MCF 10A (cell line): ENCODE results near the gene SLC22A7. TPM values are rescaled to one million over a fixed set of nuclear protein-coding genes. Genes with fewer than 3 reads are reported as not detected.
"Not testable (repeated sequence)": the region's sequence is repeated elsewhere in the genome, so short reads cannot be mapped to it uniquely, and the experiment has no call there.

ENCODE experiments used
- BruUV-seq: library from RNA; stranded (reverse); fragments of 400-500 nt; replicated peaks from 2 replicates; lab custom pipeline; 2021; lab: Mats Ljungman, UMichigan
- CTCF ChIA-PET: fragments of 300-600 bp; sonication (Branson Sonifier 250); formaldehyde crosslinking; extraction: SDS; loops from one replicate; lab custom pipeline; 2021; ENCODE audit warnings: antibody characterized with exemption, inconsistent platforms; lab: Yijun Ruan, JAX
- POLR2A ChIA-PET: fragments of 300-600, 350-650 bp; sonication (Branson Sonifier 250); formaldehyde crosslinking; extraction: SDS; loops from one replicate; lab custom pipeline; 2020; ENCODE audit warnings: antibody characterized with exemption, inconsistent platforms; lab: Yijun Ruan, JAX
- DNase-seq: peaks from one replicate; pipeline ENCODE4 v3.0.0-alpha.2; 2018; ENCODE audit not compliant: unreplicated experiment
- H3K27ac Mint-ChIP-seq: one replicate; pipeline ENCODE4 v1.8.0; 2022; ENCODE audit warnings: mild to moderate bottlenecking, low read depth, mixed read lengths; ENCODE audit not compliant: unreplicated experiment
- H3K27me3 Mint-ChIP-seq: one replicate; pipeline ENCODE4 v1.8.0; 2022; ENCODE audit warnings: mixed read lengths; ENCODE audit not compliant: insufficient read depth, unreplicated experiment
- H3K36me3 Mint-ChIP-seq: one replicate; pipeline ENCODE4 v1.8.0; 2022; ENCODE audit warnings: mild to moderate bottlenecking, moderate library complexity, mixed read lengths; ENCODE audit not compliant: insufficient read depth, unreplicated experiment
- H3K4me1 Mint-ChIP-seq: one replicate; pipeline ENCODE4 v1.8.0; 2022; ENCODE audit warnings: mixed read lengths; ENCODE audit not compliant: insufficient read depth, unreplicated experiment
- H3K4me3 Mint-ChIP-seq: one replicate; pipeline ENCODE4 v1.8.0; 2022; ENCODE audit warnings: mild to moderate bottlenecking, moderate library complexity, mixed read lengths; ENCODE audit not compliant: unreplicated experiment
- H3K9me3 Mint-ChIP-seq: one replicate; pipeline ENCODE4 v1.8.0; 2022; ENCODE audit warnings: mixed read lengths; ENCODE audit not compliant: unreplicated experiment
- intact Hi-C: fragments of 100-400 bp; cut with micrococcal nuclease; formaldehyde crosslinking; loops from 2 replicates; pipeline ENCODE4 v1.14.1; 2022
- total RNA-seq: library from RNA; stranded (reverse); gene quantifications from 2 replicates; pipeline ENCODE4 v1.2.3, GENCODE V29; 2022
- TF ChIP-seq, protein P1 (sequence below): fragments of 200-600 bp; IDR thresholded peaks from one replicate; pipeline ENCODE4 v1.8.0; 2022; ENCODE audit warnings: antibody characterized with exemption, mild to moderate bottlenecking; ENCODE audit not compliant: unreplicated experiment

SLC22A7 gene
- total RNA-seq, 1 experiment from 2014 or later, result not detected

DNA sequence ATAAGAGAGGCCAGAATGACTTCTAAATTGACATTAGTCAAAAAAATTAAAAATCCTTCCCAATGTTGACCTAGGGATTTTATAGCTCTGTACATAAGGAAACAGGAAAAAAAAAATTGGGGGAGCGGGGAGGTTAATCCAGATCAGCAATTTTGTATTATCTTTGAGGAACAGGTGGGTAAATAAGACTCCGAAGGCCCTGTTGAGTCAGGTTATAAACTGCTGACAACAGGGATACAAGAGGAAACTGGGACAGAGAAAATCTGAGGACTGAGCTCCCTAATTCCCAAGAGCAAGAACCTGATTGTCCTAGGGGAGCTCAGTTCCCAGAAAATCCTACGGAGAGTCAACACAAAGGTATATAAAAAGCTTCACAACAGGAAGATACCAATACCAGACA is 37.4 kb downstream of the SLC22A7 start:
- TF ChIP-seq, protein P1, sequence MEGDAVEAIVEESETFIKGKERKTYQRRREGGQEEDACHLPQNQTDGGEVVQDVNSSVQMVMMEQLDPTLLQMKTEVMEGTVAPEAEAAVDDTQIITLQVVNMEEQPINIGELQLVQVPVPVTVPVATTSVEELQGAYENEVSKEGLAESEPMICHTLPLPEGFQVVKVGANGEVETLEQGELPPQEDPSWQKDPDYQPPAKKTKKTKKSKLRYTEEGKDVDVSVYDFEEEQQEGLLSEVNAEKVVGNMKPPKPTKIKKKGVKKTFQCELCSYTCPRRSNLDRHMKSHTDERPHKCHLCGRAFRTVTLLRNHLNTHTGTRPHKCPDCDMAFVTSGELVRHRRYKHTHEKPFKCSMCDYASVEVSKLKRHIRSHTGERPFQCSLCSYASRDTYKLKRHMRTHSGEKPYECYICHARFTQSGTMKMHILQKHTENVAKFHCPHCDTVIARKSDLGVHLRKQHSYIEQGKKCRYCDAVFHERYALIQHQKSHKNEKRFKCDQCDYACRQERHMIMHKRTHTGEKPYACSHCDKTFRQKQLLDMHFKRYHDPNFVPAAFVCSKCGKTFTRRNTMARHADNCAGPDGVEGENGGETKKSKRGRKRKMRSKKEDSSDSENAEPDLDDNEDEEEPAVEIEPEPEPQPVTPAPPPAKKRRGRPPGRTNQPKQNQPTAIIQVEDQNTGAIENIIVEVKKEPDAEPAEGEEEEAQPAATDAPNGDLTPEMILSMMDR, result no peak
- ChIA-PET POLR2A (interaction anchor here (0.6 to 2.7 kb wide), 3 partner anchors 10 to 181 kb away, joined by 3 to 8 read pairs (median 3); partner anchors contain the start of gene YIPF3), CTCF (interaction anchor here (0.9 to 2.2 kb wide), 13 partner anchors 9 to 83 kb away, joined by 3 to 13 read pairs (median 6); no protein-coding TSS in a partner anchor)
- H3K36me3 Mint-ChIP-seq, result peaks cover 22% of the 10 kb centered on the region
- no peak for DNase-seq
- no peak overlapping the region for H3K27ac Mint-ChIP-seq
- intact Hi-C loops, result no loop called here
- no peaks in the 10 kb centered on the region for H3K27me3 Mint-ChIP-seq
- no peaks in the 10 kb centered on the region for H3K9me3 Mint-ChIP-seq
- H3K4me3 Mint-ChIP-seq, result no peak overlapping the region
- no TSS peak for BruUV-seq
- no peaks in the 10 kb centered on the region for H3K4me1 Mint-ChIP-seq

DNA sequence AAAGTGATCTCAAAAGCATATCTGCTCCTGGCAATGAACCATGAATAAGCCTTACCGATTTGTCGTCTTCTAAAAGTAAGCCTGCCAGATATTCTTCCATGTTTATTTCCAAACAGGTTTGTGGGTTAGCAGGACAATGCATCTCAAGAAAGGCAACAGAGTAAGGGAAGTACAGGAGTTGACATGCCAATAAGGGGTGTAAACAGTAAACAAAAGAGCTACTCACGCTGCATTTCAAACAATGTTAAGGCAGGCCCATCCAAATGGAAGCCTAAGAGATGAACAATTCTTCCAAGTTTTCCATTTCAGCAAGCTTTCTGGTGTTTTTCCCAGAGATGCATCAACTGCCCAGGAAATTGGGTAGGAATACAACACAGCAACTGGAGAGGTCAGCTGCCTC is 38.3 kb downstream of the SLC22A7 start:
- no peaks in the 10 kb centered on the region for H3K27me3 Mint-ChIP-seq
- no peak overlapping the region for H3K27ac Mint-ChIP-seq
- H3K36me3 Mint-ChIP-seq, result peaks cover 31% of the 10 kb centered on the region
- intact Hi-C loops, result no loop called here
- no peaks in the 10 kb centered on the region for H3K9me3 Mint-ChIP-seq
- no TSS peak for BruUV-seq
- no peak for DNase-seq
- POLR2A ChIA-PET, result interaction anchor here (0.7 kb wide), 1 partner anchor 9 kb away, joined by 4 read pairs; no protein-coding TSS in a partner anchor
- no peak overlapping the region for H3K4me3 Mint-ChIP-seq
- TF ChIP-seq, protein P1, result no peak
- CTCF ChIA-PET, result interaction anchor here (0.6 to 1.1 kb wide), 4 partner anchors 16 to 167 kb away, joined by 3 to 4 read pairs (median 3); no protein-coding TSS in a partner anchor
- H3K4me1 Mint-ChIP-seq, result no peaks in the 10 kb centered on the region

- Mint-ChIP-seq H3K4me3 (no peak overlapping the region), H3K36me3 (peaks cover 42% of the 10 kb centered on the region), H3K4me1 (no peaks in the 10 kb centered on the region), H3K27me3 (no peaks in the 10 kb centered on the region), H3K9me3 (no peaks in the 10 kb centered on the region), H3K27ac (no peak overlapping the region)
- POLR2A ChIA-PET, result interaction anchor here (0.6 to 1.4 kb wide), 3 partner anchors 17 to 322 kb away, joined by 3 to 4 read pairs (median 3); partner anchors contain the start of gene ZNF318
- no TSS peak for BruUV-seq
- intact Hi-C loops, result no loop called here
- TF ChIP-seq, protein P1, result no peak
- CTCF ChIA-PET, result interaction anchor here (0.7 to 1.6 kb wide), 5 partner anchors 9 to 76 kb away, joined by 3 to 7 read pairs (median 3); no protein-coding TSS in a partner anchor
- no peak for DNase-seq
Observed at GRCh38 chr6:43338243-43338642, 40.2 kb downstream of the SLC22A7 start.

- ChIA-PET POLR2A (no interaction called here), CTCF (interaction anchor here (1.6 kb wide), 1 partner anchor 10 kb away, joined by 7 read pairs; no protein-coding TSS in a partner anchor)
- BruUV-seq, result no TSS peak
- Mint-ChIP-seq H3K4me3 (no peak overlapping the region), H3K4me1 (no peaks in the 10 kb centered on the region), H3K27me3 (no peaks in the 10 kb centered on the region), H3K36me3 (peaks cover 43% of the 10 kb centered on the region), H3K9me3 (no peaks in the 10 kb centered on the region), H3K27ac (no peak overlapping the region)
- no peak for DNase-seq
- TF ChIP-seq, protein P1, result no peak
- intact Hi-C loops, result no loop called here
Observed at GRCh38 chr6:43339168-43339567, 41.1 kb downstream of the SLC22A7 start.

DNA sequence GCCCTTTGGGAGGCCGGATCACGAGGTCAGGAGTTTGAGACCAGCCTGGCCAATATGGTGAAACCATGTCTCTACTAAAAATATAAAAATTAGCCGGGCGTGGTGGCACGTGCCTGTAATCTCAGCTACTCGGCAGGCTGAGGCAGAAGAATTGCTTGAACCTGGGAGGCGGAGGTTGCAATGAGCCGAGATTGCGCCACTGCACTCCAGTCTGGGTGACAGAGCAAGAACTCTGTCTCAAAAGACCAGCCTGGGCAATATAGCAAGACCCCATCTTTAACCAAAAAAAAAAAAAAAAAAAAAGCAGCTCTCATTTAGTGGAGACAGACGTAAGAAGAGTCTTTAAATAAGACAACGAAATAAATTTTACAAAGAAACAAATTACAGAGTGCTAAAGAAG is 48.2 kb downstream of the SLC22A7 start:
- intact Hi-C loops, H3K4me1 Mint-ChIP-seq, H3K27me3 Mint-ChIP-seq, H3K27ac Mint-ChIP-seq, DNase-seq, H3K9me3 Mint-ChIP-seq, BruUV-seq, H3K4me3 Mint-ChIP-seq: not testable (repeated sequence)
- ChIA-PET POLR2A (interaction anchor here (0.9 kb wide), 1 partner anchor 81 kb away, joined by 3 read pairs; the partner anchor contains the start of gene ABCC10), CTCF (interaction anchor here (0.6 to 1.7 kb wide), 3 partner anchors 11 to 325 kb away, joined by 3 to 9 read pairs (median 3); no protein-coding TSS in a partner anchor)
- H3K36me3 Mint-ChIP-seq, result peaks cover 32% of the 10 kb centered on the region
